MCF 10A (cell line): ENCODE measurements around the gene CXCR2. TPM values are rescaled to one million over a fixed set of nuclear protein-coding genes. Genes with fewer than 3 reads are reported as not detected.

Experiments used
- BruUV-seq: library from RNA; stranded (reverse); fragments of 400-500 nt; replicated peaks from 2 replicates; lab custom pipeline; 2021; lab: Mats Ljungman, UMichigan
- CTCF ChIA-PET: fragments of 300-600 bp; sonication (Branson Sonifier 250); formaldehyde crosslinking; extraction: SDS; loops from one replicate; lab custom pipeline; 2021; ENCODE audit warnings: antibody characterized with exemption, inconsistent platforms; lab: Yijun Ruan, JAX
- POLR2A ChIA-PET: fragments of 300-600, 350-650 bp; sonication (Branson Sonifier 250); formaldehyde crosslinking; extraction: SDS; loops from one replicate; lab custom pipeline; 2020; ENCODE audit warnings: antibody characterized with exemption, inconsistent platforms; lab: Yijun Ruan, JAX
- DNase-seq: peaks from one replicate; pipeline ENCODE4 v3.0.0-alpha.2; 2018; ENCODE audit not compliant: unreplicated experiment
- H3K27ac Mint-ChIP-seq: one replicate; pipeline ENCODE4 v1.8.0; 2022; ENCODE audit warnings: mild to moderate bottlenecking, low read depth, mixed read lengths; ENCODE audit not compliant: unreplicated experiment
- H3K27me3 Mint-ChIP-seq: one replicate; pipeline ENCODE4 v1.8.0; 2022; ENCODE audit warnings: mixed read lengths; ENCODE audit not compliant: insufficient read depth, unreplicated experiment
- H3K36me3 Mint-ChIP-seq: one replicate; pipeline ENCODE4 v1.8.0; 2022; ENCODE audit warnings: mild to moderate bottlenecking, moderate library complexity, mixed read lengths; ENCODE audit not compliant: insufficient read depth, unreplicated experiment
- H3K4me1 Mint-ChIP-seq: one replicate; pipeline ENCODE4 v1.8.0; 2022; ENCODE audit warnings: mixed read lengths; ENCODE audit not compliant: insufficient read depth, unreplicated experiment
- H3K4me3 Mint-ChIP-seq: one replicate; pipeline ENCODE4 v1.8.0; 2022; ENCODE audit warnings: mild to moderate bottlenecking, moderate library complexity, mixed read lengths; ENCODE audit not compliant: unreplicated experiment
- H3K9me3 Mint-ChIP-seq: one replicate; pipeline ENCODE4 v1.8.0; 2022; ENCODE audit warnings: mixed read lengths; ENCODE audit not compliant: unreplicated experiment
- CTCF ChIP-seq: fragments of 200-600 bp; IDR thresholded peaks from one replicate; pipeline ENCODE4 v1.8.0; 2022; ENCODE audit warnings: antibody characterized with exemption, mild to moderate bottlenecking; ENCODE audit not compliant: unreplicated experiment
- intact Hi-C: fragments of 100-400 bp; cut with micrococcal nuclease; formaldehyde crosslinking; loops from 2 replicates; pipeline ENCODE4 v1.14.1; 2022
- total RNA-seq: library from RNA; stranded (reverse); gene quantifications from 2 replicates; pipeline ENCODE4 v1.2.3, GENCODE V29; 2022

The CXCR2 gene
- total RNA-seq, 1 experiment from 2014 or later, result not detected

GRCh38 chr2:218123986-218124385 lies 1.8 kb upstream of the CXCR2 start:
- intact Hi-C loops, result no loop called here
- Mint-ChIP-seq H3K36me3 (no peaks in the 10 kb centered on the region), H3K4me3 (no peak overlapping the region), H3K27me3 (peaks cover 12% of the 10 kb centered on the region), H3K27ac (no peak overlapping the region), H3K4me1 (peaks cover 6% of the 10 kb centered on the region), H3K9me3 (no peaks in the 10 kb centered on the region)
- ChIA-PET CTCF (interaction anchor here (0.7 kb wide), 1 partner anchor 11 kb away, joined by 4 read pairs; no protein-coding TSS in a partner anchor), POLR2A (no interaction called here)
- TF ChIP-seq CTCF, result no peak
- no peak for DNase-seq
- BruUV-seq, result no TSS peak

GRCh38 chr2:218125095-218125494 lies 733 bp upstream of the CXCR2 start:
- Mint-ChIP-seq H3K27ac (no peak overlapping the region), H3K4me1 (peaks cover 6% of the 10 kb centered on the region), H3K4me3 (no peak overlapping the region), H3K9me3 (no peaks in the 10 kb centered on the region), H3K36me3 (no peaks in the 10 kb centered on the region), H3K27me3 (peaks cover 12% of the 10 kb centered on the region)
- DNase-seq, result no peak
- intact Hi-C loops, result no loop called here
- CTCF ChIA-PET, result interaction anchor here (0.7 kb wide), 1 partner anchor 777 kb away, joined by 3 read pairs; no protein-coding TSS in a partner anchor
- no peak for TF ChIP-seq CTCF
- POLR2A ChIA-PET, result no interaction called here
- BruUV-seq, result no TSS peak

DNA sequence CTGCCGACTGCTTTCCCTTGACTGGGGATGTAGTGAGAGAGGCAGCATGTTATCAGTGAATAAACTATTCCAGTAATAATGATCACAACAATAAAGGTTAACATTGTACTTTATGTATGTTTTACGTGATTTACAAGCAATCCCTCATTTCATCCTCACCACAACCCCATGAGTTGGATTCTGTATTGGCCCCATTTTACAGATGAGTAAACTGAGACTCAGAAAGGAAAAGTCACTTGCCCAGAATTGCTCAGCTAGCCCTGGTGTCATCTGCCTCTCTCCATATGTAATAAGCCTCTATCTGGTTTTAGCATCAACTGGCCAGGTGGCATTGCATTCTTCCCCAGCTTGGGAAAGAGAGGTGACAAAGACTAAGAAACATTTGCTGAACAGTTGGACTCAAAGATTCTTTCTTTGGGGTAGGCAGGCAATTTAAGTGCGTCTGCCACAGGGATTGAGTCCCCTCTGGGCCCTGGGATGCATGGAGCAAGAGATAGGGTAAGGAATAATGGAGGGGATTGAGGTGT lies 2.2 kb downstream of the CXCR2 start:
- intact Hi-C loops, result no loop called here
- no peak for DNase-seq
- no peak overlapping the region for H3K4me3 Mint-ChIP-seq
- H3K4me1 Mint-ChIP-seq, result peaks cover 6% of the 10 kb centered on the region
- no peak overlapping the region for H3K27ac Mint-ChIP-seq
- BruUV-seq, result no TSS peak
- H3K9me3 Mint-ChIP-seq, result no peaks in the 10 kb centered on the region
- ChIA-PET POLR2A (no interaction called here), CTCF (interaction anchor here (0.5 to 0.8 kb wide), 3 partner anchors 229 to 415 kb away, joined by 3 read pairs; no protein-coding TSS in a partner anchor)
- H3K36me3 Mint-ChIP-seq, result no peaks in the 10 kb centered on the region
- peaks cover 12% of the 10 kb centered on the region for H3K27me3 Mint-ChIP-seq
- no peak for TF ChIP-seq CTCF

- DNase-seq, result peak; percentile 41
- H3K27me3 Mint-ChIP-seq, result peaks cover 12% of the 10 kb centered on the region
- BruUV-seq, result no TSS peak
- H3K27ac Mint-ChIP-seq, result no peak overlapping the region
- intact Hi-C loops, result no loop called here
- ChIA-PET CTCF (interaction anchor here (0.7 to 1.2 kb wide), 4 partner anchors 24 to 230 kb away, joined by 3 to 4 read pairs (median 3); no protein-coding TSS in a partner anchor), POLR2A (no interaction called here)
- H3K9me3 Mint-ChIP-seq, result no peaks in the 10 kb centered on the region
- TF ChIP-seq CTCF, result no peak
- no peaks in the 10 kb centered on the region for H3K36me3 Mint-ChIP-seq
- no peak overlapping the region for H3K4me3 Mint-ChIP-seq
- H3K4me1 Mint-ChIP-seq, result peaks cover 6% of the 10 kb centered on the region
These were observed 3.1 kb downstream of the CXCR2 start for GRCh38 chr2:218128781-218129457.
